HG03457 (cell line): ENCODE results near the gene EFNA4.

Experiments
- ATAC-seq: cut with Tn5 transposase; IDR thresholded peaks from one replicate; pipeline ENCODE4 v1.9.1; 2021; ENCODE audit warnings: moderate number of reproducible peaks; ENCODE audit not compliant: unreplicated experiment

The EFNA4 gene

GRCh38 chr1:155032886-155033285, 30.7 kb upstream of the EFNA4 start:
- no peak for ATAC-seq

GRCh38 chr1:155033524-155033923, 30.0 kb upstream of the EFNA4 start, which contains the start of the genes DCST1 and DCST2:
DCST1 (plus strand) TSS chr1:155033824; CDS start chr1:155034037, 213 bp downstream.
DCST2 (minus strand) TSS chr1:155033781; CDS start chr1:155033701, 80 bp downstream.
- no peak for ATAC-seq

GRCh38 chr1:155034318-155035208, 29.0 kb upstream of the EFNA4 start:
- no peak for ATAC-seq

- no peak for ATAC-seq
Measured at GRCh38 chr1:155035936-155036335, 27.6 kb upstream of the EFNA4 start.

- ATAC-seq: no peak
Measured at GRCh38 chr1:155037043-155037442, 26.5 kb upstream of the EFNA4 start.

- no peak for ATAC-seq
Measured at GRCh38 chr1:155037851-155038441, 25.6 kb upstream of the EFNA4 start.

GRCh38 chr1:155038602-155039307, 24.8 kb upstream of the EFNA4 start:
- ATAC-seq: no peak

GRCh38 chr1:155039308-155039669, 24.3 kb upstream of the EFNA4 start:
- no peak for ATAC-seq

GRCh38 chr1:155040358-155041093, 23.0 kb upstream of the EFNA4 start:
- ATAC-seq: no peak

GRCh38 chr1:155042789-155043188, 20.8 kb upstream of the EFNA4 start:
- no peak for ATAC-seq

GRCh38 chr1:155043301-155043702, 20.2 kb upstream of the EFNA4 start:
- ATAC-seq: no peak

GRCh38 chr1:155043793-155044192, 19.7 kb upstream of the EFNA4 start:
- no peak for ATAC-seq

- no peak for ATAC-seq
Measured at GRCh38 chr1:155044365-155044764, 19.2 kb upstream of the EFNA4 start.

- ATAC-seq: no peak
Measured at GRCh38 chr1:155044812-155045657, 18.5 kb upstream of the EFNA4 start.

GRCh38 chr1:155048449-155049334, 14.8 kb upstream of the EFNA4 start:
- no peak for ATAC-seq

GRCh38 chr1:155049651-155050559, 13.6 kb upstream of the EFNA4 start:
- no peak for ATAC-seq

- no peak for ATAC-seq
Measured at GRCh38 chr1:155050560-155051341, 12.8 kb upstream of the EFNA4 start, which contains the start of gene ADAM15. ADAM15 (plus strand) TSS chr1:155051316; CDS start chr1:155051387, 71 bp downstream.
